Nucleus accumbens (tissue), 56 donors: ENCODE data around the gene FGFRL1.
A peak's percentile ranks its signal among the peaks of the same experiment; 100 is the strongest.
"Not testable (repeated sequence)": the region's sequence is repeated elsewhere in the genome, so short reads cannot be mapped to it uniquely, and the experiment has no call there.

Experiments used
- DNase-seq, 56 donors: peaks; one replicate each; lab custom pipeline; 2025; lab: John Stamatoyannopoulos, UW

The FGFRL1 gene

DNA sequence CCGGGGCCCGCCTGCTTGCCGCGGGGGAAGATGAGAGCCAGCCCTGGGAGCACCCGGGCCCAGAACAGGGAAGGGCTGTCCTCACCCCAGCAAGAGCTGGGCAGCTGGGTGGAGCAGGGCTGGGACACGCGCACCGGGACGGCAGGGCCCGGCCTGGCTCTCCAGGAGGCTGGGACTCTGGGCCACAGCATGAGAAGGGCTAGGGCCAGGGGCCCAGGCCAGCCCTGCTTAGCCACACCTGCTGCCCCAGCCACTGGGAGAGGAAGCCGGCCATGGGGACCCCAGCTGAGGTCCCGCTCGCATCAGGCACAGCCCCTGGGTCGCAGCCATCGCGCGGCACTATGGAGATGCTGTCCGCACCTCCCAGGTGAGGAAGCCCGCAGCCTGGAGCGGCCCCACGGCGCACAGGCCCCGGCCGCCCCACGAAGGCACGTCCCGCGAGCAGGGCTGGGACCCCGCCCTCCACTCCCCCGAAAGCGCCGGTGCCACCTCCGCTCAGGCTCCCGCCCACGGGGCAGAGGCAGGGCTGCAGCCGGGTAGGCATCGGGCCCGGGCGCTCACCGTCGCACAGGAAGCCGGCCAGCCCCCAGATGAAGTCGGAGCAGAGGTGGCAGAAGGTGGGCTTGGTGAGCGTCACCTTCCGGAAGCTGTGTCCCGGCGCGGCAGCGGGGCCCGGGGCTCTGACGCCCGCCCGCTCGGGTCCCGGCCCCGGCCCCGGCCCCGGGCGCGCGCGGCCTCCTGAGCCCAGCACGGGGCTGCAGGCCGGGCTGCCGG lies 38.6 kb upstream of the FGFRL1 start:
- DNase-seq = peak in 6 of 56 donors; percentile 13 to 47 (median 30)

- peak; percentile 31 to 94 (median 83) for DNase-seq
Measured at GRCh38 chr4:973431-974397, 37.7 kb upstream of the FGFRL1 start, which contains the start of gene DGKQ. Gene DGKQ, minus strand, starts transcription at chr4:973569. Its CDS starts 87 bp downstream, at chr4:973482.

- no peak for DNase-seq
Measured at GRCh38 chr4:974668-975067, 36.8 kb upstream of the FGFRL1 start.

GRCh38 chr4:976016-976415 lies 35.4 kb upstream of the FGFRL1 start:
- not testable (repeated sequence) for DNase-seq

DNA sequence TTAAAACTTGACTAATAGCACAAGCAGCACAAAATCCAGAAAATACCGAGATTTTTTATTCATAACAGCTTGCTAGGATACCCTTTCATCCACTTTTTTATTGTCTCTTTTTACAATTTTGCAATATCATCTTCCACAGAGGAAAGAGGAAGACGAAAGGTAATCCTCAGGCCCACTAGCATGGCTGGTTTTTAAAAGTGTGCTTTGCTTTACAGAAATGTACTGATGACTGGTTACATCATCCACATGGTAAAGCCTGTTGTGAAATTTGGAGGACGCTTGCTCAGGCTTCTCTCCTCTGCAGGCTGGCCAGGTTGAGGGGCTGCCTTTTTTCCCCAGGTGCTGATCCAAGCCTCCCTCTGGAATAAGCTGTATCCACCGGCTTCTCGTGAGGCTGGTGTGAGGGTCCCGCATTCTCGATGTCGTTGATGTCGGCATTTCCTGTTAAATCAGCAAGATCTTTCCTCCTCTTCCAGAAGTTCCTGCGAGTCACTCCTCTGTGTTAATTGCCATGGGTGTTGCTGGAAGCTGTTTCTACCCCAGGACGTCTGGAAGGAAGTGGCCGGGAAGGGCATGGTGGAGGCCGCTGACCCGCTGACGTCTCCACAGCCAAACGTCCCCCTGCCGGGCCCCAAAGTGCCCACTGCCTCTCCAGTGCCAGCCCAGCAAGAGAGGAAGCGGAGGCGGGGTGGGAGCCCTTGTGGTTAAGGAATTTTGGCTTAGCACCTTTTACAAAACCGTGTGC lies 32.3 kb upstream of the FGFRL1 start:
- DNase-seq = no peak

DNA sequence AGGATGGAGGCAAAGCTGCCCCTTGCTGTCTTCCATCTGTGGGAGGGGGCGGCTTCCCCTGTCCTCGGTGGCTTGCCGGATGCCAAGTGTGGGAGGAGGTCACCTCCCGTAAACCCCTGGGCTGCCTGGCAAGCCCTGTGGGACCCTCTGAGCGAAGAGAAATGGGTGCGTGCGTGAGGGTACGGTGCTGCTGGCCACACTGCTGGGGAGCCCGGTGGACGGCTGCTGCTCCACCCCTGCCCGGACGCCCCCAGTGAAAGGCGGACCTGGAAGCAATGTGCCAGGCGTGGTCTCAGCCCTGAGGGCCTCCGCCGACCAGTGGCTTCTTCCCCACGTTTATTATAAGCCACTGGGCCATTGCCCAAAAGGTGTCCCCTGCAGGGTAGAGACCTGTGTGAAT lies 29.1 kb upstream of the FGFRL1 start:
- no peak for DNase-seq

- DNase-seq = no peak
Measured at GRCh38 chr4:982814-983213, 28.6 kb upstream of the FGFRL1 start.

GRCh38 chr4:984336-985054 lies 26.9 kb upstream of the FGFRL1 start:
- no peak for DNase-seq

DNA sequence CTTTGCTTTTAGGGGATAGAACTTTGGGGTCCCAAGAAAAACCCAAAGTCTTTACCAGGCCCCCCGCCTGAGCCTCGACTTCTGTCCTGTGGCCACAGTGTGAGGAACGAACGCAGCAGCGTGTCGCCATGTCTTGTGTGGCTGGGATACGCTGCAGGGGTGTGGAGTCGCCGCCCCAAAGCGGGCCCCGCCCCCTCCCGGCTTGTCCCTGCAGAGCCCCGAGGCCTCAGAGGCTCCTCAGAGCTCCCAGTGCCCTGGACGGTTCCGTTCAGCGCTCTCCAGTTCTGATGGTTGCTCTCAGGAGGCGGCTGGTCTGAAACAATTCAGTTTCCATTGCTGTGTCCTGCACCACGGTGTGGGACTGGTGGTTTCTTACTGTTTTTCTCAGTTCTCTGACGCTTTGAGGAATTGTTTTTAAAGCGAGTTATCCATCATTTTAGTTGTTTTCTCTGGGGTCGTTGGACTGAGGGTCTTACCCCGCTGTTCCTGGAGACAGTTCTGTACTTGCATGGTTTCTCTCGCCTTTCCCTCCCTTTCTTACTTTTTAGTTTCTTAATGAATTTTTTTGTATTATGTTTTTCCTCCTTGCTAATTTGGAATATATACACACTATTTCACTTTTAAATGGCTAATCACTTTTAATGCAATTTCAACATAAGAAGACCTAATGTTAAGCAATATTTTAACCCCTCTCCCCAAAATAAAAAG lies 26.1 kb upstream of the FGFRL1 start:
- DNase-seq = peak in 7 of 56 donors; percentile 4 to 57 (median 29)

GRCh38 chr4:986428-986878 lies 25.0 kb upstream of the FGFRL1 start:
- no peak for DNase-seq

- DNase-seq = peak in 55 of 56 donors; percentile 28 to 93 (median 76)
Measured at GRCh38 chr4:986879-987623, 24.4 kb upstream of the FGFRL1 start, which contains the start of gene IDUA. Gene IDUA, plus strand, starts transcription at chr4:987044. Its CDS starts 41 bp downstream, at chr4:987085.

DNA sequence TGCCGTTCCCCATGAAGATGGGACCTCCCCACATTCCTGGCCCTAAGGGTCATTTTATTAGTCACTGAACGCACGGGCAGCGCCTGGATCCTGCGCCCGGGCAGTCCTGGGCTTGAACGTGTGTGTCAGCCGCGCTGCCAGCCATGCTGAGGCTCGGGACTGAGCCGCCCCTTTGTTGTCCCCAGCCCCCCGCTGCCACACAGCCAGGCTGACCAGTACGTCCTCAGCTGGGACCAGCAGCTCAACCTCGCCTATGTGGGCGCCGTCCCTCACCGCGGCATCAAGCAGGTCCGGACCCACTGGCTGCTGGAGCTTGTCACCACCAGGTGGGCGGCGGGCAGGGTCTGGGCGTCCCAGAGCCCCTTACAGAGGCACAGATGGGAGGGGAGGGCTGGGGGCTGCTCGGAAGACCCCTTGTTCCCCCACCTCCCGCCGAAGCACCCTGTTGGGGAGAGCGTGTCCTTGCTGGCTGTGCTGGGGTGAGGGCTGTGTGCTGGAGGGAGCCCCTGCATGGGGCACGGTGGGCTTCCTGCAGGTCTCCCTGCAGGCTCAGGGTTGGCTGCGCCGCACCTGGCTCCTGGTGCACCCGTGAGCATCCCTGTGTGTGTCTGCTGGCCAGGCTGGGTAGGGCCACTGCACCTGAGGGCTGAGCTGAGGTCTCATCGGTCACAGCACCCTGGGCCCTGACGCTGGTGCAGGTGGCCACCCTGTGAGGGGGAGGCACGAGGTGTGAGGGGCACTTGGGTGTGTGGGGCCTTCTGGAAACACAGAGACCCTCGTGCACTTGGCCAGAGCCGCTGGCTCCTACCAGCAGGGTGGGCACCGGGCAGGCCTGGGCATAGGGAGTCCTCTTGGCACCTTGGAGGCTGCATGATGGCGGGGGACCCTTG lies 23.6 kb upstream of the FGFRL1 start:
- no peak for DNase-seq

DNA sequence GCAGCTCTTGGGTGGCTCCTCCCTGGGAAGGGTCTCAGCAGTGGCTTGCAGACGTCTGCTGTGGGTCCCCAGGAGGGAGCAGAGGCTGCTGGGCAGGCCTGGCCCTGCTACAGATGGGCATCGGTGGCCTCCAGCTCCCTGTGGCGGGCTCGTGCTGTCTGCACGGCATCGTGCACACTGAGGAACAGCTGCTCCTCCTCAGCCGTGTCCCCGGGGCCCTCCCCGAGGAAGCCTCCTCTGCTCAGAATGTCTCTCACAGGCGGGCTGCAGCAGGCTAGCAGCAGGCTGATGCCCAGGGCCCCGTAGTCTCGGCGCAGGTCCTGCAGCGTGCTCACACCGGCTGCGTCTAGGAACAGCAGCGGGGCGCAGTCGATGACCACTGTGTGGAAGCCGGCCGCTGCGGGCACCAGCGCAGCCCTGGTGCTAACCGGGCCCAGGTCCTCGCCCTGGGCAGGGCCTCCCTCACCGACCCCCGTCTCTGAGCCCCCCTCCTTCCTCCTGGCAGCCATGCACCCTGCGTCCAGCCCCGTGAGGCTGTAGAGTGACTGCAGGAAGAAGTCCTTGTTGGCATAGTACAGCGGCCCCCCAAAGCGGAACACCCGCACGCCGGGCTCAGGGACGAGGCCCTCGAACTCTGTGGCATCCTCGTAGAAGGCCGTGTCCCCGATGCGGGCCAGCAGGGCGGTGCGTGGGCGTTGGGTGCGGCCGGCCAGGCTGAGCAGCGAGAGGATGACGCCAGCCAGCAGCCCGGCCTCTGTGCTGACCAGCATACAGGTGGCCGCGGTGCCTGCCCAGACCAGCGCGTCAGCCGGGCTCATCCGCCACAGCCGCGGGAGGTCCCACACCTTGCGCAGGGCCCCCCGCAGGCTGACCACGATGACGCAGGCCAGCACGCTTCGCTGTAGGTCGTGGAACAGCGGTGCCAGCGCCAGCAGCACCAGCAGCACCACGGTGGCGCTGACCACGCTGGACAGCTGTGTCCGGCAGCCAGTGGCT lies 22.4 kb upstream of the FGFRL1 start:
- DNase-seq = no peak

DNA sequence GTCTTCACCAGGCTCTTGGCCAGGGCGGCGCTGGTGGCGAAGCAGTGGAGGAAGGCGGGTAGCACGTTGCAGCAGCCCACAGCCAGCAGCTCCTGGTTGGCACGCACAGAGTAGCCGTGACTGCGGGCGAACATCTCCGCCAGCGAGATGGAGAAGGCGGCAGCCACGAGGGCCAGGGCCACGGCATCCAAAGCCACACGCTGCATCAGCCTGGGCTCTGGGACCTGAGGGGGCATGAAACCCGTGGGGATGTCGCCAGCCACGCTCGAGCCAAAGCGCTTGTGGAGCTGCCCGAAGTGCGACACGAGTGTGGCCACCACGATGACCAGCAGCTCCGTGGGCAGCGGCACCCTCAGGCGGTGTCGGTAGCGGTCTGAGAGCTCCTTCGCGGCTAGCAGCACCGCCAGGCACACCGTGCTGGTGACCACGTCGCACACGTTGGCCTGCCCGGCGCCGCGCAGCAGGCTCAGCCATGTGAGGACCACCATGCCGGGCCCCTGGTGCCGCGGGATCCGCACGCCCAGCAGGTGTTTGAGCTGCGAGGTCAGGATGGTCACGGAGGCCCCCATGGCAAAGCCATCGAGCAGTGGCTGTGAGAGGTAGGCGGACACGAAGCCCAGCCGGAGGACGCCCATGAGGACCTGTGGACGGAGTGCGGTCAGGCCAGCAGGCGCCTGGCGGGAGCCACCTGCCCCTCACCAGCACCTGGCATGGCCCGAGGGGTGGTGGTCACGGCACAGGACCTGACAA lies 21.5 kb upstream of the FGFRL1 start:
- DNase-seq = no peak

DNA sequence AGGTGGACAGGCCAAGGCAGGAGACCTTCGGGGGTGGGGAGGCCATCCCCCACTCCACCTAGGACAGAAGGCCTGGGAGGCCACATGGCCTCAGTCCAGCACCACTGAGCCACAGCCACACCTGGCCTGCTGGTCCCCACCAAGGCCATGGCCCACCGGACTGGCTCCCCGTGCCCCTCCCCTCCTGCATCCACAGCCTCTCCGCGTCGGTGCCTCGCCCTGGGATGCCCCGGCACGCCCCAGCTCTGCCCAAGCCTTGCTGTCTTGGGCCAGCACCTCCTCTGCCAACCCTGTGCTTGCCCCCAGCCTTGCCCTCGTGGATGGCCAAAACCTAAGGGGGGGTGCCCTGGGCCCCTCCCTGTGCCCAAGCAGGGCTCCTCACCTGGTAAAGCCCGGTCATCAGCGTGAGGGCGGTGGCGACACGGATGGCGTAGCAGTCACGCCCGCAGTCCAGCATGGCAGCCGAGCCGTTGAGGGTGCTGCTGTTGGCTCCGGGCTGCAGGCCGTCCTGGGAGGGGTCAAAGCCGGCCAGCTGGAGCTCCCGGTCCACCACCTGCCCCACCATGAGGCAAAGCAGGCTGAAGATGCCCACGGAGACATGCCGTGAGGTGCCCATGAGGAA lies 20.6 kb upstream of the FGFRL1 start:
- DNase-seq = no peak
